ENCODE data around the gene EFCAB9.
A peak's percentile ranks its signal among the peaks of the same experiment; 100 is the strongest.

EFCAB9 gene

GRCh38 chr5:172213126-172213525, 19.2 kb downstream of the EFCAB9 start:
- H2AFZ ChIP-seq (ENCODE audit: low read length, unreplicated experiment), result no peak overlapping the region
- H3K36me3 ChIP-seq (ENCODE audit: insufficient read depth, low read length), result peaks cover 17% of the 10 kb centered on the region

GRCh38 chr5:172216345-172216744, 22.4 kb downstream of the EFCAB9 start:
- peaks cover 16% of the 10 kb centered on the region for H3K79me2 ChIP-seq (ENCODE audit: control insufficient read depth, insufficient read depth, low read length, unreplicated experiment)
- peaks cover 6% of the 10 kb centered on the region for H3K4me1 ChIP-seq (ENCODE audit: control insufficient read depth, insufficient read depth, low read length, unreplicated experiment)
- no peak overlapping the region for H2AFZ ChIP-seq (ENCODE audit: low read length, unreplicated experiment)
- H3K27ac ChIP-seq (ENCODE audit: low read depth, low read length), result peak overlapping the region; percentile 65
- H3K36me3 ChIP-seq (ENCODE audit: insufficient read depth, low read length), result peaks cover 41% of the 10 kb centered on the region
- H3K4me3 ChIP-seq (ENCODE audit: low read depth, low read length), result no peak overlapping the region
- H3K27me3 ChIP-seq (ENCODE audit: insufficient read depth, low read length), result no peaks in the 10 kb centered on the region

More at GRCh38 chr5:172213126-172213525, 19.2 kb downstream of the EFCAB9 start:
- no peaks in the 10 kb centered on the region for H3K27me3 ChIP-seq (ENCODE audit: insufficient read depth, low read length)
- H3K27ac ChIP-seq (ENCODE audit: low read depth, low read length), result no peak overlapping the region
- peaks cover 12% of the 10 kb centered on the region for H3K79me2 ChIP-seq (ENCODE audit: control insufficient read depth, insufficient read depth, low read length, unreplicated experiment)
- H3K4me3 ChIP-seq (ENCODE audit: low read depth, low read length), result no peak overlapping the region
- peaks cover 6% of the 10 kb centered on the region for H3K4me1 ChIP-seq (ENCODE audit: control insufficient read depth, insufficient read depth, low read length, unreplicated experiment)

- peaks cover 6% of the 10 kb centered on the region for H3K4me1 ChIP-seq (ENCODE audit: control insufficient read depth, insufficient read depth, low read length, unreplicated experiment)
- H3K4me3 ChIP-seq (ENCODE audit: low read depth, low read length), result no peak overlapping the region
- H3K36me3 ChIP-seq (ENCODE audit: insufficient read depth, low read length), result peaks cover 41% of the 10 kb centered on the region
- H2AFZ ChIP-seq (ENCODE audit: low read length, unreplicated experiment), result no peak overlapping the region
- peaks cover 16% of the 10 kb centered on the region for H3K79me2 ChIP-seq (ENCODE audit: control insufficient read depth, insufficient read depth, low read length, unreplicated experiment)
- H3K27ac ChIP-seq (ENCODE audit: low read depth, low read length), result no peak overlapping the region
- no peaks in the 10 kb centered on the region for H3K27me3 ChIP-seq (ENCODE audit: insufficient read depth, low read length)
These were observed 25.3 kb downstream of the EFCAB9 start for GRCh38 chr5:172219296-172219695.

- Histone ChIP-seq H3K79me2 (ENCODE audit: control insufficient read depth, insufficient read depth, low read length, unreplicated experiment) (no peaks in the 10 kb centered on the region), H3K27me3 (ENCODE audit: insufficient read depth, low read length) (no peaks in the 10 kb centered on the region), H3K27ac (ENCODE audit: low read depth, low read length) (no peak overlapping the region), H2AFZ (ENCODE audit: low read length, unreplicated experiment) (no peak overlapping the region), H3K4me3 (ENCODE audit: low read depth, low read length) (no peak overlapping the region), H3K4me1 (ENCODE audit: control insufficient read depth, insufficient read depth, low read length, unreplicated experiment) (no peaks in the 10 kb centered on the region), H3K36me3 (ENCODE audit: insufficient read depth, low read length) (peaks cover 28% of the 10 kb centered on the region)
These were observed 30.2 kb downstream of the EFCAB9 start for GRCh38 chr5:172223901-172224873.

GRCh38 chr5:172224996-172225395, 31.0 kb downstream of the EFCAB9 start:
- Histone ChIP-seq H3K36me3 (ENCODE audit: insufficient read depth, low read length) (peaks cover 24% of the 10 kb centered on the region), H3K27me3 (ENCODE audit: insufficient read depth, low read length) (no peaks in the 10 kb centered on the region), H3K4me3 (ENCODE audit: low read depth, low read length) (no peak overlapping the region), H2AFZ (ENCODE audit: low read length, unreplicated experiment) (no peak overlapping the region), H3K79me2 (ENCODE audit: control insufficient read depth, insufficient read depth, low read length, unreplicated experiment) (no peaks in the 10 kb centered on the region), H3K27ac (ENCODE audit: low read depth, low read length) (no peak overlapping the region), H3K4me1 (ENCODE audit: control insufficient read depth, insufficient read depth, low read length, unreplicated experiment) (no peaks in the 10 kb centered on the region)

- H3K36me3 ChIP-seq (ENCODE audit: insufficient read depth, low read length), result peaks cover 8% of the 10 kb centered on the region
- H3K4me1 ChIP-seq (ENCODE audit: control insufficient read depth, insufficient read depth, low read length, unreplicated experiment), result no peaks in the 10 kb centered on the region
- H2AFZ ChIP-seq (ENCODE audit: low read length, unreplicated experiment), result no peak overlapping the region
- no peak overlapping the region for H3K4me3 ChIP-seq (ENCODE audit: low read depth, low read length)
- no peaks in the 10 kb centered on the region for H3K79me2 ChIP-seq (ENCODE audit: control insufficient read depth, insufficient read depth, low read length, unreplicated experiment)
- no peak overlapping the region for H3K27ac ChIP-seq (ENCODE audit: low read depth, low read length)
- no peaks in the 10 kb centered on the region for H3K27me3 ChIP-seq (ENCODE audit: insufficient read depth, low read length)
These were observed 35.9 kb downstream of the EFCAB9 start for GRCh38 chr5:172229904-172230303.

GRCh38 chr5:172234031-172234430, 40.1 kb downstream of the EFCAB9 start:
- Histone ChIP-seq H3K4me1 (ENCODE audit: control insufficient read depth, insufficient read depth, low read length, unreplicated experiment) (peaks cover 4% of the 10 kb centered on the region), H3K27me3 (ENCODE audit: insufficient read depth, low read length) (no peaks in the 10 kb centered on the region), H3K27ac (ENCODE audit: low read depth, low read length) (no peak overlapping the region), H2AFZ (ENCODE audit: low read length, unreplicated experiment) (no peak overlapping the region), H3K79me2 (ENCODE audit: control insufficient read depth, insufficient read depth, low read length, unreplicated experiment) (peaks cover 24% of the 10 kb centered on the region), H3K4me3 (ENCODE audit: low read depth, low read length) (no peak overlapping the region), H3K36me3 (ENCODE audit: insufficient read depth, low read length) (peaks cover 8% of the 10 kb centered on the region)

GRCh38 chr5:172235132-172235780, 41.3 kb downstream of the EFCAB9 start:
- Histone ChIP-seq H3K79me2 (ENCODE audit: control insufficient read depth, insufficient read depth, low read length, unreplicated experiment) (peaks cover 24% of the 10 kb centered on the region), H3K4me1 (ENCODE audit: control insufficient read depth, insufficient read depth, low read length, unreplicated experiment) (peaks cover 4% of the 10 kb centered on the region), H3K4me3 (ENCODE audit: low read depth, low read length) (no peak overlapping the region), H3K27ac (ENCODE audit: low read depth, low read length) (no peak overlapping the region), H3K27me3 (ENCODE audit: insufficient read depth, low read length) (no peaks in the 10 kb centered on the region), H3K36me3 (ENCODE audit: insufficient read depth, low read length) (peaks cover 3% of the 10 kb centered on the region; the same call in 1 of the 2 replicates), H2AFZ (ENCODE audit: low read length, unreplicated experiment) (no peak overlapping the region)

- no peak overlapping the region for H3K27ac ChIP-seq (ENCODE audit: low read depth, low read length)
- H3K4me3 ChIP-seq (ENCODE audit: low read depth, low read length), result no peak overlapping the region
- peaks cover 3% of the 10 kb centered on the region; the same call in 1 of the 2 replicates for H3K36me3 ChIP-seq (ENCODE audit: insufficient read depth, low read length)
- H3K79me2 ChIP-seq (ENCODE audit: control insufficient read depth, insufficient read depth, low read length, unreplicated experiment), result peaks cover 24% of the 10 kb centered on the region
- H2AFZ ChIP-seq (ENCODE audit: low read length, unreplicated experiment), result no peak overlapping the region
- peaks cover 4% of the 10 kb centered on the region for H3K4me1 ChIP-seq (ENCODE audit: control insufficient read depth, insufficient read depth, low read length, unreplicated experiment)
- H3K27me3 ChIP-seq (ENCODE audit: insufficient read depth, low read length), result no peaks in the 10 kb centered on the region
These were observed 42.1 kb downstream of the EFCAB9 start for GRCh38 chr5:172235827-172236736.

- Histone ChIP-seq H3K4me3 (ENCODE audit: low read depth, low read length) (no peak overlapping the region), H3K36me3 (ENCODE audit: insufficient read depth, low read length) (peaks cover 2% of the 10 kb centered on the region; the same call in 1 of the 2 replicates), H2AFZ (ENCODE audit: low read length, unreplicated experiment) (no peak overlapping the region), H3K79me2 (ENCODE audit: control insufficient read depth, insufficient read depth, low read length, unreplicated experiment) (peaks cover 27% of the 10 kb centered on the region), H3K27ac (ENCODE audit: low read depth, low read length) (no peak overlapping the region), H3K27me3 (ENCODE audit: insufficient read depth, low read length) (no peaks in the 10 kb centered on the region), H3K4me1 (ENCODE audit: control insufficient read depth, insufficient read depth, low read length, unreplicated experiment) (peaks cover 4% of the 10 kb centered on the region)
These were observed 44.4 kb downstream of the EFCAB9 start for GRCh38 chr5:172238334-172238733.
